ENCODE data around the gene GLB1L.
"Not testable (repeated sequence)": the region's sequence is repeated elsewhere in the genome, so short reads cannot be mapped to it uniquely, and the experiment has no call there.

GLB1L gene

DNA sequence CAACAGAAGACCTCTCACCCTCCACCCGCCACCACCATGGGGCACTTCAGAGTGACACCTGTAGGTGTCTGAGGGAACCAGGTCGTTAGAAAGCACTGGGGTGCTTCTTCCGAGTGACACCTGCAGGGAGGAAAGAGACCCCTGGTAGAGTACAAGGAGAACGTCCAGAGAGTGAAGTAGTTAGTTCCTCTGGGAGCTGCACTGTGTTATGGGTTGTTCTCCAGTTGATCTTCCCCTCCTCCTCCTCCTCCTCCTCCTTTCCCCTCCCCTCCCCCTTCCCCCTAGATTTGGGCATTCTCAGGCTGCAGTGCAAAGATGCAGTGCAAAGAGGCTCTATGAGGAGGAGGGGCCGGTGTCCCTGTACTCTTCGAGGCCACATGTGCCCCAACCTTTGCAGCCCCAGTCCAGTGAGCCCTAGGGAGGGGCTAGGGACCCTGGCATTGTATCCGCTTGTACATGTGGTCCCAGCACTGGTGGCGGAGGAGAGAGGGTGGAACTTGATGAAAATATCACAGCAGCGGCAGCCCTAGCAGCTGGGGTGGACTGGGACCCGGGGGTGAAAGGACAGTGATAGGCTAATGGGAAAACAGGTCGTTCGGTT, 34.8 kb upstream of the GLB1L start:
- no peak for DNase-seq

DNA sequence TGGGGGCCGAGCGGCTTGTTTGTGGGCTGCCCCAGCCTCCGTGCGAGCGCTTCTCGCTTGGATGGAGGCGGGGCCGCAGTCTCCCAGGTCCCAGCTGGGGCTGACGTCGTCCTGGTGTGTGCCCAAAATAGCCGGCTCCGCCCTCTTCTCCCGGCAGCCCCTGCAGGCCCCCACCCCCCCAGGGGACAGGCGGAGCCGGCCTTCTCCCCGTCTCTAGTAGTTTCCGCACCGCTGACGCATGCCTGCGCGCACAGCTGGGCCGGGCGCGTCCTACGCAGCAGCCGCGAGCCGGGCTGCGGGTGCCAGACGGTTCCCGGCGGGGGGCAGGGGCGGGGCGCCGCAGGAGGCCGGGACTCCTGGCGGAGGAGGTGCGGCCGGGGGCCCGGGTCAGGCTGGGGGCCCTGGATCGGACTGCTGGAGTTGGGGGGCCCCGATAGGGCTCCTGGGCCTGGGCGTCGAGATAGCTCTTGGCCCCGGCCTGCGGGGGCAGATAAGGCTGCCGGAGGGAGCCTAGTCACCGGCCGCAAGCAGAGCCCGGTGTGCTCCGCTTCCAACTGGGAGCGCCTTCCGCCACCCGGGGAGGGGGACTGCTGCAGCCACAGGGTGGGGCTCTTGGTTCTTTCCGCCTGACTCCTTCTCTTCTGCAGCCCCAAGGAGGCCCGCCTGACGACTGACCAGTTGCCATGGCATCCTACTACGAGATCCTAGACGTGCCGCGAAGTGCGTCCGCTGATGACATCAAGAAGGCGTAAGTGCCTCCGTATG, 34.1 kb upstream of the GLB1L start, which contains the start of gene DNAJB2:
TSS of gene DNAJB2 (plus strand) at position 216 of the 765 bp plus-strand sequence. CDS start at position 684, 468 bp downstream.
- peak; percentile 100 for DNase-seq

DNA sequence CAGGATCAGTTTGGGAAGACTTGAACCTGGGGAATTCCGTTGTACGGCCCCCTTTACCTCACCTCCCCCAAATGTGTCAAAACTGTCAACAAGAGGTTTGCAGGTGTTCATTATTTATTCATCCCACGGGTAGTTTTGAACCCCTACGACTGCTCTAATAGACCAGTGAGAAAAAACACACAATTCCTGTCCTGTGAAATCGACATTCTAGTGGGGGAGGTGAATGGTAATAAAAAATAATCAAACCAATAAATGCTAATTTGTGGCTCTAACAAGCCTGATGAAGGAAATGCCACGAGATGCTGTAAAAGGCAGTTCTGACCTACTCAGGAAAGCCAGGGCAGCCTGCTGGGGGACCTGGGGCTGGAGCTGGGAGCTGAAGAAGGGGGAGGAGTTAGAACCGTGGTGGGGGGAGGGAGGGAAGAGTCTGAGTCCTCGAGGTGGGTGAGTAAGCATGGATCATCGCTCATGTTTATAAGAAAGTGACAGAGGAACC, 33.5 kb upstream of the GLB1L start:
- no peak for DNase-seq

DNA sequence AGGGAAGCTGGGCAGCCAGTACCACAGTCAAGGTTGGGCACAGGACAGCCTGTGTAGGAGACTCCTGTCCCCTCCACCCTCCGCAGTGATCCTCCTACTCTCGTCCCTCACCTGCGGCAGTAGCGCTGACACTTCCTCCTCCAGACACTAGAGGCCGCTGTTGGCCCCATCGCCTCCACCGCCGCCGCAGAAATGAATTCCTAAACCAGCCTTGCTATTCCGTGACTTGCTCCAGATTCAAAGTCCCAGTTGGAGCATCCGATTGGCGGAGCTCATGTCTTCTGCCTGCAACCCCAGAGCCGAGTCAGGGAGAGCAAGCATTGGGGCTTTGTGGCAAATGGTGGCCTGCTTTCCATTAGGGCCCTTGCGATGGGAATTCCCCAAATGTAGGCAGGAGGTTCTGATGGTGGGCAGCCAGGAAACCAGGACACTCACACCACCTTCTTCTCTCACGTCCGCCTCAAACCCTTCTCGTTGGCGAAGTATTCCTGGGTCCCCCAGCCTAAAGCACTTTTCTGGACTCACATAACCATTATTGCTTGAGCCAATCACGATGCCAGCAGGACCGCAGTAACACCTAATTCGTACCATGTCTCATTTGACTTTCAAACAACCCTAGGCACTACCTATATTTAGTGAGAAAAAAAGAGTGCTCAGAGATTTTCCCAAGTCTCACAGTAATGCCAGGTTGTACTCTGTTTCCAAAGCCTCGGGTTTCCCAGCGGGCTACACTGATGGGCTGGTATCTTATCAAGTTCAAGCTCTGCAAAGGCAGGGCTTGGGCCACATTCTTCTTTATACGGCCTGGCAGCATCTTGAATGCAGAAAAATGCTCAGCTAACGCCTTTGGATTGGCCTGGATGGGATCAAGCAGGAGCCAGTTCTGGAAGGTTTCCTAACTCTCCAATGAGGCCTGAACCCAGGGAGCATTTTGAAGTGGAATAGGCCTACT, 32.7 kb upstream of the GLB1L start:
- peak; percentile 83 for DNase-seq

DNA sequence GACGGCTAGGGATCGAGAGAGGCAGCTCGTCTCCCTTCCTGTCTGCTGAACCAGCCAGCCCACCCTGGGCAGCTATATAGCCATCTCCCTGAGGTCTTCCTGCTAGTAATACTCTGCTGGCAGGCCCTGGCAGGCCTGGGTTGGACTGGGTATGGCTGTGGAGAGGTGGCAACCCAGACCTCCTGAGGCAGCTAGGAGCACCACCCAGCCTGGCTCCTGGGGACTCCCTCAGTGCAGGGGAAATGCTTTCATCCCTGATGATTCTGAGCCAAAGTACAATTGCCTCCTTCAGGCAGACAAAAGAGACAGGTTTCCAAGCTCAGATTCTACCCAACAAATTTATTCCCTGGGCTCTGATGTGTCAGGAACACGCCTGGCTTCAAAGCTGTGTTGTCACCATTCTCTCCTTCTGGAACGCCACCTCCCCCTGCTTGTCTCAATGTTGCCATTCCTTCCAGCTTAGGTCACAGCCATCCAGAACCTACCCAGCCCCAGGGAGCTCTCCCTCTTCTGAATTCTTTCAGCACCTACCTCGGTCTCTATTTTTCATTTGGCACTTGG, 29.2 kb upstream of the GLB1L start:
- DNase-seq = peak; percentile 86

DNA sequence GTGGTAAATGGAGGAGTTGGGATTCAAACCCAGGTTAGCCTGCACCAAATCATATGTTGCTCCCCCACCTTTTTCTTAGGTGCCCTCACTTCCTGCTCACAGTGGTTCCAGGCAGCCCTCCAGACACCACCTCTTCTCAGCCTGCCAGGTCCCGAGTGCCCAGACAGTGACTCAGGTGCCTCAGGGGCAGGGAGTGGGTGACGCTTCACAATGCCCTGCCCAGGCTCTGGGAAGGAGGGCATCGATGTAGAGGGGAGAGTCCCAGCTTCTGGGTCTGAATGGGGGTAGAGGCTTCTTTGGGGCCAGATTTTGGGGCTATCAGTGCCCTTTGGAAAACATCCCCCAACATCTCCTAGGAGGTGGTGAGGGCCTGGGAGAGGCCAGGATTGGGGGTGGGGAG, 28.7 kb upstream of the GLB1L start:
- DNase-seq = no peak

DNA sequence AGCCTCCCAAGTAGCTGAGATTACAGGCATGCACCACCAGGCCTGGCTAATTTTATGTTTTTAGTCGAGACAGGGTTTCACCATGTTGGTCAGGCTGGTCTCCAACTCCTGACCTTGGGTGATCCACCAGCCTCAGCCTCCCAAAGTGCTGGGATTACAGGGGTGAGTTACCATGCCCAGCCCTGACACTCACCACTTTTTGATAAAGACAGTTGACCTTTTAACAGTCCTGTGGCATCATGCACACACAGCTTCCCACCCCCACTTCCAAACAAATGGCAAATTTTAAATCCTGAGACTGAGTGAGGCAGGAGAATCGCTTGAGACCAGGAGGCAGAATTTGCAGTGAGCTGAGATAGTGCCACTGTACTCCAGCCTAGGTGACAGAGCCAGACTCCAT, 27.8 kb upstream of the GLB1L start:
- no peak for DNase-seq

DNA sequence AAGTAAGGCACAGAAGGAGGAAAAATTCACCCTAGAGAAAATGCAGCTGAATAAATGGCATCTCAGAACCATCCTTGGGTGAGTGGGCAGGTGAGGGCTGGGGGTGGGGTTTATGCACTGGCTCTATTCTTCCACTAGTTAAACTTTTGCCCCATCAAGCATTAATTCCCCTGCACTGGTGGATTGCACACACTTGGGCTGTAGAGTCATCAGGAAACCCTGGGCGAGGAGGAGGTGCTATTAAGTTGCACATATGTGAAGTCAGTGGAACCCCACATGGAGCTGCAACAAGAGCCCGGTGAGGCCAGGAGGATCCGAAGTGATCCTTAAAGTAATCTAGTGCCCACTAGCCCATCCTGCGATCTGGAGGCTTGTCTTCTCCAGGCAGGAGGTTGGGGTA, 27.1 kb upstream of the GLB1L start:
- DNase-seq = no peak

DNA sequence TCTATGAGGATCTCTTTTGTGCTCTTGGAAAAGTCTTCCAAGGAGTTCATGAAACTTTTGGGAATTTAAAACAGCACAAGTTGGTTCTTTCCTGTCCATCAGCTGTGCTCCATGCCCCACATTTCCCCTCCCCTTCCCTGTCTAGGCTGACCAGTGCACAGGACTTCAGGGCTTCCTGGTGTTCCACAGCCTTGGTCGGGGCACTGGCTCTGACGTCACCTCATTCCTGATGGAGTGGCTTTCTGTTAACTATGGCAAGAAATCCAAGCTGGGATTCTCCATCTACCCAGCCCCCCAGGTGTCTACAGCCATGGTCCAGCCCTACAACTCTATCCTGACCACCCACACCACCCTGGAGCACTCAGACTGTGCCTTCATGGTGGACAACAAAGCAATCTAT, 25.8 kb upstream of the GLB1L start:
- no peak for DNase-seq

DNA sequence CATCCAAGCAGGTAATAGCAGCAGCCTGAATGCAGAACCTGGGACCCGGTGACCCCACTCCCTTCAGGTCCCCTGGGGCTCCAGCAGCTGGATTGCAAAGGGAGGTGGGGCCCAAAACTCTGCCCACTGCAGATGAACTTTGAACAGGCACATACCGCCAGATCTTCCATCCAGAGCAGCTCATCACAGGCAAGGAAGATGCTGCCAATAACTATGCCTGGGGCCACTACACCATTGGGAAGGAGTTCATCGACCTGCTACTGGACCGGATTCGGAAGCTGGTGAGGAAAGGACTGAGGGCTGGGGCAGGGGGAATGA, 24.8 kb upstream of the GLB1L start:
- no peak for DNase-seq

DNA sequence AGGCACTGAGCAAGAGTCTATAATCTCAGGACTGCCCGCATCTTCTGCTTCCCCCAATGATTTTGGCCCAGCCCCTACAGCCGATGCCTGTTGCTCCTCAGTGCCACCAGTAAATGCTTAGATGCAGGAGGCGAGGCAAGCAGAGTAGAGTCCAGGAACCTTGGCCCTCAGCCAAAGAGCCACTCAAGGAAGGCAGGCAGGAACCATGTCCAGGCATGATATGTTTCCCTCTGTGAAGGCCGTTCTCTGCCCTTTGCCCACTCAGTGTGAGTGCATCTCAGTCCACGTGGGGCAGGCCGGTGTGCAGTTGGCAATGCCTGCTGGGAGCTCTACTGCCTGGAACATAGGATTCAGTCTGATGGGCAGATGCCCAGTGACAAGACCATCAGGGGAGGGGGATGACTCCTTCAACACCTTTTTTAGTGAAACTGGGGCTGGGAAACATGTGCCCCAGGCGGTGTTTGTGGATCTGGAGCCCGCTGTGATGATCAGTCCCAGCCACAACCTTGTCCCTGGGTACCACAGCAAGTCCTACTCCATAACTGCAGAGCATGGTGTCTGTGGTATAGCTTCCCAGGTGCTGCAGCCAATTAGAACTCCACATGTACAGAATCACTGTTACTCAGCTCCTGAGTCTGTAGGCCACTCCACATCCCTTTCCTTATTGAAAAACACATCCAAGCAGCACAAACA, 24.3 kb upstream of the GLB1L start:
- no peak for DNase-seq

DNA sequence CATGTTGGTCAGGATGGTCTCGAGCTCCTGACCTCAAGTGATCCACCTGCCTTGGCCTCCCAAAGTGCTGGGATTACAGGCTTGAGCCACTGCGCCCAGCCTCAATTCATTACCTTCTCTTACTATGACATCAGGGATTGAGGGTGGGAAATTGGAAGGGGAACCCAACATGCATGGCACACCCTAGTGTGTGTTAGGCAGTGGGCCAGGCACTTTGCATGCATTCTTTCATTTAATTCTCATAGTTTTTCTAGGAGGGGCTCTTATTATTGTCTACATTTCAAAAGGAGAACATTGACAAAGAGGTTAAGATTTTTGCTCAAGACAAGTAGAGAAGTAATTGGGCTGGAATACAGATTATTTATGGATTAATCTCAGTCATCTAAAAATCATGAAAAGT, 23.1 kb upstream of the GLB1L start:
- no peak for DNase-seq

DNA sequence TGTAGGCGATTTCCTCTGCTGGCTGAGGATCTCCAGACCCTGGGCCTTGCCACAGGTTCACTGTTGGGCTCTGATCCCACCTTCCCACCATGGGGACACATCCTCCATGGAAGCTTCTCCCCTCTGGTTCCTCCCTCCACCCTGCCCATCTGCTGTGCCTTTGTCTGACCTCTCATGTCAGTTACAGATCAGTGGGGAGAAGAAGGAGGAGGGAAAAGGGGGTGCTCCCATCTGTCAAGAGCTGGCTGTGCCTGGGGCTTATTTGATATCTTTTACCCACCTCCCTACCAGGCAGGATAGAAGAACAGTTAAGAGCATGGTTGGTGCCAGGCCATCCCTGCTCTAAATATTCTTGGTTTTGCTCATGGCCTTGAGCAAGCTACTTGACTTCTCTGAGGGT, 21.6 kb upstream of the GLB1L start:
- DNase-seq = no peak

DNA sequence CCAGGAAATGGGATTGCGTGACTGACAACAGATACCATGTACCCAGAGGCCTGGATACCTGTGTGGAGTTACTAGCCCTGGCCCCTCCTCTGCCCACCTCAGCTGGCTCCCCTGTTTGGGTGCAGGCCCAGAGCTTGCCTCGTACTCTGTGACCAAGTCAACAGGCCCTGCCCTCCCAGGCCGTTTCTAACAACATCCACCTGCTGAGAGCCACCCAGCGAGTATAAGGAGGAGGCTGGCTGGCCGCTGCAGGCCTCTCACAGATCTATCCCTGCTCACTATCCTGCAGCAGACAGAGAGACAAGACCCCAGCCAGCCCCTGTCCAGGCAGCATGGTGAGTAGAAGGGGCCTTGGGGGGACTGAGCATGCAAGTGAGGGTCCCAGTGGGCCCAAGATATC, 21.0 kb upstream of the GLB1L start:
- DNase-seq = no peak

DNA sequence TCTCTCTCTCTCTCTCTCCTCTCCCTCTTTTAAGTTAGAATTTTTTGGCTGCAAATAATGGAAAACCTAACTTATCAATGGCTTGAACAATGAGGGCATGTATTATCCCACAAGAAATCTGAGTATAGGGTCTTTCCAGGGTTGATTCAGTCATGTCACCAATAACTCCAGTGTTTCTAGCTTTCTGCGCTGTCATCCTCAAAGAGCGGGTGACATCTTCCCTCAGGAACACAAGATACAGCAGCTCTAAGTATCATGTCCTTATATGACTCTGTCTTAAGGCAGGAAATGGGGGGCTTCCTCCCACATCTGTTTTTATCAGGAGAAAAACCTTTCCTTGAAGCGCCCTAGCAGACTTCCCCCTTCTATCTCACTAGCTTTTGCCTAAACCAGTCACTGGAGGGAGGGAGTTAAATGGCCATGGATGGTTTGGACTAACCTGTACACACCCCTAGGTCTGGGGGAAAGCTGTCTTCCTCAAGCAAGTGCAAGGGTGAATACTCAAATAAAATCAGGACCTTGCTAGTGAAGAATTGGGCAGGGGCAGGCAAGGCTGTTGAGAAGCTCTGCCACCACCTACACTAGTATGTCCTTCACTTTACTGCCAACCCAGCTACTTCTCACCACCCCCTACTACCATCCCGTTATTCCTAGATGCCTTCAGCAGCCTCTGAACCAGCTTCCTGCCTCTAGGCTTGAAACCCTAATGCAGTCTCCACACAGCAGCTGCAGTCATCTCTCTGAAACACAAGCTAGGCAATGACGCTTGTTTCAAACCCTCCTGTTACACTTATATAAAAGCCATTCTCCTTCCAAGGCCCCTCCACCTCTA, 16.0 kb upstream of the GLB1L start:
- no peak for DNase-seq

DNA sequence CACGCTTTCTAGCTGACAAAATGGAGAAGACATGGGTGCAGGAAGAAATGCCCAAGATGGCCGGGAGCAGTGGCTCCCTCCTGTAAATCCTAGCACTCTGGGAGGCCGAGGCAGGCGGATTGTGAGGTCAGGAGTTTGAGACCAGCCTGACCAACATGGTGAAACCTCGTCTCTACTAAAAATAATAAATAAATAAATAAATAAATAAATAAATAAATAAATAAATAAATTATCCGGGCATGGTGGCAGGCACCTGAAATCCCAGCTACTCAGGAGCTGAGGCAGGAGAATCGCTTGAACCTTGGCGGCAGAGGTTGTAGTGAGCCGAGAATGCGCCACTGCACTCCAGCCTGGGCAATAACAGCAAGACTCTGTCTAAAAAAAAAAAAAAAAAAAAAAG, 13.7 kb upstream of the GLB1L start:
- not testable (repeated sequence) for DNase-seq

DNA sequence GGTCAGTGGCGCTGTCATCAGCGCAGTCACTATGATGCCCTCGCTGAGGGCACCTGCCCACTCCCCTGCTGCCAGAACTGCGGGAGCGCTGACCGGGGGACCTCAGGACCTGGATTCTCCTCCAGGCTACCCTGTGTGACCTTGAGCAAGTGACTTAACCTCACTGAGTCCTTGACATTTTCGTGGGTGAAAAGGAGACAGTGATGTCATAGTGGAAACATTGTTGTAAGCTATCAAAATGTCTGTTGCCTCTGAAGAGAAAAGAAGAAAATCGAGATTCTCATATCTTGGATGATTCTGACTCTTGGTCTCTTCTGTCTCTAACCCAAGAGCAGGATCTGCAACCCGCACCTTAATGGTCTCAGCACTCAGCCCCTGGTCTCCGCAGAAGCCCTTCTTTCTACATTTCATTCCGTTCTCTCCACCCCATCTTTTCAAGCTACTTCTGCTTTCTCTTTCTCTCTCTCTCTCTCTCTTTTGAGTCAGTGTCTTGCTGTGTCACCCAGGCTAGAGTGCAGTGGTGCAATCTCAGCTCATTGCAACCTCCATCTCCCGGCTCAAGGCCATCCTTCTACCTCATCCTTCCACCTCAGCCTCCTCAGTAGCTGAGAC, 9.5 kb upstream of the GLB1L start:
- no peak for DNase-seq

DNA sequence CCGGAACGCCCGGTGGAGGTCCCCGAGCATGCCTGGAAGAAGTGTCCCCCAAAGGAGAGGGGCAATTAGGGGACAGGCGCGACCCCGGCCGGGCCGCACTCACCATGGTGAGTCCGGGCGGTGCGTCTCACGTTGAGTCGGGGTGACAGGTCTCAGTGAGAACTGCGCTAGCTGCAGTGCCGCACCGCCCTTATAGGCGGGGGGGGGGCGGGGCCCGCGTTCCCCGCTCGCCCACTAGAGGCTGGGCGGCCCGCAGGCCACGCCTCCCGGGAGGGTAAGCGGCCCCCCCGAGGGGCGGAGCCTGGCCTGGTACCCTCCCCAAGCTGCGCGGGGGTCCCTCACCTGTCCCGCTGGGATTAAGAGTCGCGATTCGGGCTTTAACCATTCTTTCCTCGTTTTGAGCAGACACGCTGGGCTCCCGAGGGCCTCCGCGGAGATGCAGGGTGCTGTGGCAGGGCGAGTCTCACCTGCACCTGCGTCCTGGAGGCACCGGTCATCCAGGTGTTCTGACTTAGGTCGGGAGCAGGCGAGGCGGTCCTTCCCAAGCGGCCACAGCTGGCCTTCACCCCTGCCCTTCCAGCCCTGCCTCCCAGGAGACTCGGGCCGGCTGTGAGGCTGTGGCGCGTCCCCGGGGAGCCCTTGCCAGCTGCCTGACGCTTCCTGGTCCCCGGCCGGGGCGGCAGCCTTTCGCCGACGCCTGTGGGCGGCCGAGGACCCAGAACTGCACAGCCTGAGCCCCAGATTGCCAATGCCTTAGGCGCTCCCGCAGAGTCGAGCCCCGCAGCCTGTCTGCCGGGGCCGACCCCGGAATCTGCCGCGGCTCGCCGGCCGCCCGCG, 8.7 kb upstream of the GLB1L start, which contains the start of gene TUBA4A:
TSS of gene TUBA4A (minus strand) at position 166 of the 837 bp plus-strand sequence. CDS start at position 106, 60 bp downstream.
- peak; percentile 55 for DNase-seq

DNA sequence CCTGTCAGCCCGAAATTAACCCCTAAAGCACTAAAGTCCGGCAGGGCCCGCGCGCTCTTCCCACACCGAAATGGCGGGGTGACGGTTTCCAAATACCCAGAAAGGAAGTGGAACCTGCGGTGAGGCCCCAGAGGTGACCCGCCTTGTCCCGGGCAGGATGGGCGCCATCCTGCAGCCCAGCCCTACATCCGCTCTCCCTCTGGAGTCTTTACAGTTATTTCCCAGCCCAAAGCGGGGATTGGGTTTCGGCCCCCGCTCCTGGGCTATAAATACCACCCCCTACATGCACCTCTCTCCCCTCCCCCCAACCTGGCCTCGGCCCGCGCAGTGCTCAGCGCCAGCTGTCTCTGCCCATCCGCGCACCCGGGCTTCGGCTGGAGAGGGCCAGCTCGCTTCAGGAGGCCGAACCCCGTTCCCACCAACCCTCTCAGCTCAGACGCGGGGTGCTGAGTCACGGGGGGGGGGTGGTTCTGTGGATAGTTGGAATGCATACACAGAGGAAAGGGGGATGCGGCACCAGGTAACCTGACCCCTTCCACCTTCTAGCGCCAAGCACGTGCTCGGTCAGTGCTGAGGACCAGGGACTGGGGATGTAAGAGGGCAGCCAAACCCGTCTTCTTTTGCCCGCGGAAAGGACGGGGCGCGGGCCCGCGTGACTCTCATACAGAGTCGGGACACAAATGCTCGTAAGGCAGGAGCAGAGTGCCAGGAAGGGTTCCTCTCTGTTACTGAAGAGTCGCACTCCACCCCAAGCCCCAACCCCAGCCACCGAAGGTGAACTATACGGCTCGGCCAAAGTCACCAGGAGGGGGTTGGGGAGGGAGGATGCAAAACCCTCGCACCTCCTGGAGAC, 7.9 kb upstream of the GLB1L start, which contains the start of gene TUBA4B:
TSS of gene TUBA4B (plus strand) at position 344 of the 853 bp plus-strand sequence. CDS start at position 509, 165 bp downstream.
- peak; percentile 37 for DNase-seq

Data from fibroblast of skin of right quadriceps (primary cell).